OCI-LY1 (cell line): Measurements from ENCODE around the gene NLK.

Experiments
- H2AFZ ChIP-seq: fragments of 200-600 bp; sonication (generic), shearing (Covaris generic); 2 replicates; pipeline ENCODE4 v1.6.0; 2014; ENCODE audit warnings: antibody characterized with exemption, mild to moderate bottlenecking, low read length
- H3F3A ChIP-seq: fragments of 200-600 bp; sonication (generic), shearing (Covaris generic); 2 replicates; pipeline ENCODE4 v1.6.0; 2014; ENCODE audit warnings: mild to moderate bottlenecking, antibody characterized with exemption, low read length, moderate library complexity; ENCODE audit not compliant: insufficient read depth
- H3K27ac ChIP-seq: fragments of 200-600 bp; sonication (generic); 2 replicates; pipeline ENCODE4 v1.5.1; 2014; ENCODE audit warnings: low read length, mixed run types, mild to moderate bottlenecking, low read depth; ENCODE audit not compliant: poor library complexity, severe bottlenecking
- H3K27me3 ChIP-seq: fragments of 200-600 bp; sonication (generic); 2 replicates; pipeline ENCODE4 v1.6.0; 2014; ENCODE audit warnings: antibody characterized with exemption, mild to moderate bottlenecking, low read length, moderate library complexity; ENCODE audit not compliant: insufficient read depth
- H3K36me3 ChIP-seq: fragments of 200-600 bp; sonication (generic); 2 replicates; pipeline ENCODE4 v1.6.1; 2014; ENCODE audit warnings: mild to moderate bottlenecking, antibody characterized with exemption, low read length, moderate library complexity, mixed read lengths; ENCODE audit not compliant: insufficient read depth
- H3K4me1 ChIP-seq: fragments of 200-600 bp; sonication (generic); 2 replicates; pipeline ENCODE4 v1.5.1; 2014; ENCODE audit warnings: mild to moderate bottlenecking, low read length, moderate library complexity; ENCODE audit not compliant: insufficient read depth, severe bottlenecking
- H3K4me2 ChIP-seq: fragments of 200-600 bp; sonication (generic), shearing (Covaris generic); 2 replicates; pipeline ENCODE4 v1.6.1; 2014; ENCODE audit warnings: low read length
- H3K4me3 ChIP-seq: fragments of 200-600 bp; sonication (generic); 2 replicates; pipeline ENCODE4 v1.5.1; 2014; ENCODE audit warnings: low read length, low read depth, mild to moderate bottlenecking, mixed read lengths; ENCODE audit not compliant: poor library complexity, severe bottlenecking
- H3K79me2 ChIP-seq: fragments of 200-600 bp; shearing (Covaris generic); 2 replicates; pipeline ENCODE4 v1.6.1; 2016; ENCODE audit warnings: mixed run types, low read length, mixed read lengths; ENCODE audit not compliant: insufficient read depth
- H3K9ac ChIP-seq: fragments of 200-600 bp; sonication (generic), shearing (Covaris generic); 2 replicates; pipeline ENCODE4 v1.6.1; 2014; ENCODE audit warnings: mild to moderate bottlenecking, low read length, mixed read lengths
- H3K9me2 ChIP-seq: fragments of 200-600 bp; sonication (generic), shearing (Covaris generic); 2 replicates; pipeline ENCODE4 v1.6.1; 2014; ENCODE audit warnings: low read depth, mild to moderate bottlenecking, low read length, mixed read lengths
- H3K9me3 ChIP-seq: fragments of 200-600 bp; shearing (Covaris generic); 2 replicates; pipeline ENCODE4 v1.6.1; 2014; ENCODE audit warnings: low read length, mixed read lengths
- H4K20me1 ChIP-seq: fragments of 200-600 bp; sonication (generic), shearing (Covaris generic); 2 replicates; pipeline ENCODE4 v1.6.0; 2016; ENCODE audit warnings: mild to moderate bottlenecking, low read length; ENCODE audit not compliant: insufficient read depth
- CTCF ChIP-seq: fragments of 200-600 bp; sonication (generic), shearing (Covaris generic); IDR thresholded peaks from 2 replicates; pipeline ENCODE4 v1.5.1; 2017; ENCODE audit warnings: mild to moderate bottlenecking, antibody characterized with exemption, low read length, moderate library complexity, mixed read lengths
- EZH2 ChIP-seq: fragments of 200-600 bp; sonication (generic), shearing (Covaris generic); IDR thresholded peaks from 2 replicates; pipeline ENCODE4 v1.8.0; 2017; ENCODE audit warnings: borderline replicate concordance, mixed run types, mild to moderate bottlenecking, antibody characterized with exemption, low read length, moderate library complexity, mixed read lengths

NLK gene

GRCh38 chr17:28193241-28193640, 150.8 kb downstream of the NLK start:
- H3K27ac ChIP-seq, result no peak overlapping the region
- H3K4me1 ChIP-seq, result no peaks in the 10 kb centered on the region
- no peaks in the 10 kb centered on the region for H3F3A ChIP-seq
- no peak overlapping the region for H3K4me3 ChIP-seq
- H3K9me3 ChIP-seq, result no peaks in the 10 kb centered on the region
- no peak overlapping the region for H2AFZ ChIP-seq
- no peaks in the 10 kb centered on the region for H3K79me2 ChIP-seq
- H3K4me2 ChIP-seq, result no peak overlapping the region
- H3K36me3 ChIP-seq, result peaks cover 60% of the 10 kb centered on the region
- H3K9me2 ChIP-seq, result no peaks in the 10 kb centered on the region
- no peaks in the 10 kb centered on the region for H3K27me3 ChIP-seq
- no peak for TF ChIP-seq EZH2
- no peak for TF ChIP-seq CTCF
- no peaks in the 10 kb centered on the region for H4K20me1 ChIP-seq
- H3K9ac ChIP-seq, result no peak overlapping the region

GRCh38 chr17:28194382-28194781, 151.9 kb downstream of the NLK start:
- no peaks in the 10 kb centered on the region for H3K4me1 ChIP-seq
- H4K20me1 ChIP-seq, result no peaks in the 10 kb centered on the region
- H3K27me3 ChIP-seq, result no peaks in the 10 kb centered on the region
- H3K27ac ChIP-seq, result no peak overlapping the region
- H3K36me3 ChIP-seq, result peaks cover 54% of the 10 kb centered on the region
- H3K9ac ChIP-seq, result no peak overlapping the region
- H3K79me2 ChIP-seq, result no peaks in the 10 kb centered on the region
- no peak overlapping the region for H3K4me2 ChIP-seq
- H3K9me3 ChIP-seq, result no peaks in the 10 kb centered on the region
- H3F3A ChIP-seq, result no peaks in the 10 kb centered on the region
- H2AFZ ChIP-seq, result no peak overlapping the region
- H3K9me2 ChIP-seq, result no peaks in the 10 kb centered on the region
- no peak overlapping the region for H3K4me3 ChIP-seq
- TF ChIP-seq EZH2, result no peak

- H3K79me2 ChIP-seq, result no peaks in the 10 kb centered on the region
- H3K27ac ChIP-seq, result no peak overlapping the region
- no peaks in the 10 kb centered on the region for H3K9me2 ChIP-seq
- H3K4me3 ChIP-seq, result no peak overlapping the region
- H3K27me3 ChIP-seq, result no peaks in the 10 kb centered on the region
- H4K20me1 ChIP-seq, result no peaks in the 10 kb centered on the region
- no peaks in the 10 kb centered on the region for H3K4me1 ChIP-seq
- H2AFZ ChIP-seq, result no peak overlapping the region
- H3K4me2 ChIP-seq, result no peak overlapping the region
- TF ChIP-seq EZH2 (no peak), CTCF (no peak)
- no peaks in the 10 kb centered on the region for H3F3A ChIP-seq
- H3K36me3 ChIP-seq, result peaks cover 39% of the 10 kb centered on the region
- no peaks in the 10 kb centered on the region for H3K9me3 ChIP-seq
- H3K9ac ChIP-seq, result no peak overlapping the region
These were observed 154.2 kb downstream of the NLK start for GRCh38 chr17:28196636-28197035.

- TF ChIP-seq EZH2, result no peak
- no peak for TF ChIP-seq CTCF
- no peaks in the 10 kb centered on the region for H4K20me1 ChIP-seq
- no peaks in the 10 kb centered on the region for H3K79me2 ChIP-seq
- H3K9me2 ChIP-seq, result no peaks in the 10 kb centered on the region
- no peak overlapping the region for H3K4me3 ChIP-seq
- no peaks in the 10 kb centered on the region for H3F3A ChIP-seq
- H3K4me2 ChIP-seq, result no peak overlapping the region
- no peak overlapping the region for H3K9ac ChIP-seq
- no peaks in the 10 kb centered on the region for H3K4me1 ChIP-seq
- H2AFZ ChIP-seq, result no peak overlapping the region
- H3K9me3 ChIP-seq, result no peaks in the 10 kb centered on the region
- H3K27me3 ChIP-seq, result no peaks in the 10 kb centered on the region
- H3K36me3 ChIP-seq, result peaks cover 22% of the 10 kb centered on the region
- H3K27ac ChIP-seq, result no peak overlapping the region
These were observed 156.6 kb downstream of the NLK start for GRCh38 chr17:28199115-28199514.
